Progenitor cell of endocrine pancreas (in vitro differentiated cells): ENCODE data around the gene TP53TG5. TPM values are rescaled to one million over a fixed set of nuclear protein-coding genes. Genes with fewer than 3 reads are reported as not detected.

ENCODE experiments used
- DNase-seq: peaks from one replicate; pipeline ENCODE4 v3.0.0; 2021; ENCODE audit warnings: low spot score; ENCODE audit not compliant: unreplicated experiment
- H3K27ac Mint-ChIP-seq: 2 replicates; pipeline ENCODE4 v1.8.0; 2021; ENCODE audit warnings: mild to moderate bottlenecking, moderate library complexity, mixed read lengths
- H3K27me3 Mint-ChIP-seq: 2 replicates; pipeline ENCODE4 v1.8.0; 2021; ENCODE audit warnings: mixed read lengths
- H3K36me3 Mint-ChIP-seq: 2 replicates; pipeline ENCODE4 v1.8.0; 2022; ENCODE audit warnings: mixed read lengths; ENCODE audit not compliant: insufficient read depth
- H3K4me1 Mint-ChIP-seq: 2 replicates; pipeline ENCODE4 v1.8.0; 2021; ENCODE audit warnings: low read depth, mixed read lengths
- H3K4me3 Mint-ChIP-seq: 2 replicates; pipeline ENCODE4 v1.8.0; 2021; ENCODE audit warnings: low read depth, mild to moderate bottlenecking, moderate library complexity, mixed read lengths
- H3K9me3 Mint-ChIP-seq: 2 replicates; pipeline ENCODE4 v1.8.0; 2021; ENCODE audit warnings: low read depth, mixed read lengths
- total RNA-seq: library from RNA; stranded (reverse); gene quantifications from 2 replicates; pipeline ENCODE4 v1.2.1, GENCODE V29; 2021
- TF ChIP-seq, protein P1 (sequence below): fragments of 200-600 bp; sonication (generic); IDR thresholded peaks from one replicate; pipeline ENCODE4 v1.5.0; 2021; ENCODE audit warnings: antibody characterized with exemption, mild to moderate bottlenecking; ENCODE audit not compliant: unreplicated experiment

Gene TP53TG5
- total RNA-seq, 1 donor from 2014 or later: not detected

DNA sequence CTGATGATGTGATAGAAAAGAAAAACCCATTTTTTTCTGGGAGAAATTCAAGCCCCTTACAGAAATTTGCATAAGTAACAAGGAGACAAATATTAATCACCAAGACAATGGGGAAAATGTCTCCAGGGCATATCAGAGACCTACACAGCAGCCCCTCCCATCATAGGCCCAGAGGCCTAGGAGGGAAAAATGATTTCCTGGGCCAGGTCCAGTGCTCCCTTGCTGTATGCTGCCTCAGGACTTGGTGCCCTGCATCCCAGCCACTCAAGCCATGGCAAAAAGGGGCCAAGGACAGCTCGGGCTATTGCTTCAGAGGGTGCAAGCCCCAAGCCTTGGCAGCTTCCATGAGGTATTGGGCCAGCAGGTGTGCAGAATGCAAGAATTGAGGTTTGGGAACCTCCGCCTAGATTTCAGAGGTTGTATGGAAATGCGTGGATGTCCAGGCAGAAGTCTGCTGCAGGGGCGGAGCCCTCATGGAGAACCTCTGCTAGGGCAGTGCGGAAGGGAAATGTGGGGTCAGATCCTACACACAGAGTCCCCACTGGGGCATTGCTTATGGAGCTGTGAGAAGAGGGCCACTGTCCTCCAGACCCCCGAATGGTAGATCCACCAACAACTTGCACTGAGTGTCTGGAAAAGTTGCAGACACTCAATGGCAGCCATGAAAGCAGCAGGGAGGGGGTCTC lies 22.4 kb upstream of the TP53TG5 start:
- DNase-seq: no peak
- Mint-ChIP-seq H3K36me3 (peaks cover 26% of the 10 kb centered on the region), H3K9me3 (peaks cover 27% of the 10 kb centered on the region), H3K27me3 (peaks cover 4% of the 10 kb centered on the region), H3K4me3 (no peak overlapping the region), H3K27ac (no peak overlapping the region), H3K4me1 (peaks cover 4% of the 10 kb centered on the region)
- TF ChIP-seq, protein P1, sequence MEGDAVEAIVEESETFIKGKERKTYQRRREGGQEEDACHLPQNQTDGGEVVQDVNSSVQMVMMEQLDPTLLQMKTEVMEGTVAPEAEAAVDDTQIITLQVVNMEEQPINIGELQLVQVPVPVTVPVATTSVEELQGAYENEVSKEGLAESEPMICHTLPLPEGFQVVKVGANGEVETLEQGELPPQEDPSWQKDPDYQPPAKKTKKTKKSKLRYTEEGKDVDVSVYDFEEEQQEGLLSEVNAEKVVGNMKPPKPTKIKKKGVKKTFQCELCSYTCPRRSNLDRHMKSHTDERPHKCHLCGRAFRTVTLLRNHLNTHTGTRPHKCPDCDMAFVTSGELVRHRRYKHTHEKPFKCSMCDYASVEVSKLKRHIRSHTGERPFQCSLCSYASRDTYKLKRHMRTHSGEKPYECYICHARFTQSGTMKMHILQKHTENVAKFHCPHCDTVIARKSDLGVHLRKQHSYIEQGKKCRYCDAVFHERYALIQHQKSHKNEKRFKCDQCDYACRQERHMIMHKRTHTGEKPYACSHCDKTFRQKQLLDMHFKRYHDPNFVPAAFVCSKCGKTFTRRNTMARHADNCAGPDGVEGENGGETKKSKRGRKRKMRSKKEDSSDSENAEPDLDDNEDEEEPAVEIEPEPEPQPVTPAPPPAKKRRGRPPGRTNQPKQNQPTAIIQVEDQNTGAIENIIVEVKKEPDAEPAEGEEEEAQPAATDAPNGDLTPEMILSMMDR: no peak

DNA sequence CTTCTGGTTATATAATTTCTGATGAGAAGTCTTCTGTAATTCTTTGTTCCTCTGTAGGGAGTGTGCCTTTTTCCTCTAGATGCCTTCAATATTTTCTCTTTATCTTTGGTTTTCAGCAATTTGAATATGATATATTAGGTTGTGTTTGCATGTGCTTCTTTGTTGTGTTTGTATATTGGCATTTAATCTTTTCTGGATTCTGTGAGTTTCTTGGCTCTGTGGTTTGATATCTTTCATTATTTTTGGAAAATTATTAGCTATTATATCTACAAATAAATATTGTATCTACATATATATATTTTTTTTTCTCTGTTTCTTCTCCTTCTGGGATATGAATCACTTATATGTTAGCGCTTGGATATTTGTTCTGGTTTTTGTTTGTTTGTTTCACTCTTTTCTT lies 20.9 kb upstream of the TP53TG5 start:
- peaks cover 27% of the 10 kb centered on the region for H3K9me3 Mint-ChIP-seq
- H3K27ac Mint-ChIP-seq: no peak overlapping the region
- no peak overlapping the region for H3K4me3 Mint-ChIP-seq
- DNase-seq: no peak
- H3K36me3 Mint-ChIP-seq: peaks cover 26% of the 10 kb centered on the region
- H3K4me1 Mint-ChIP-seq: no peaks in the 10 kb centered on the region
- TF ChIP-seq, protein P1: no peak
- H3K27me3 Mint-ChIP-seq: no peaks in the 10 kb centered on the region

DNA sequence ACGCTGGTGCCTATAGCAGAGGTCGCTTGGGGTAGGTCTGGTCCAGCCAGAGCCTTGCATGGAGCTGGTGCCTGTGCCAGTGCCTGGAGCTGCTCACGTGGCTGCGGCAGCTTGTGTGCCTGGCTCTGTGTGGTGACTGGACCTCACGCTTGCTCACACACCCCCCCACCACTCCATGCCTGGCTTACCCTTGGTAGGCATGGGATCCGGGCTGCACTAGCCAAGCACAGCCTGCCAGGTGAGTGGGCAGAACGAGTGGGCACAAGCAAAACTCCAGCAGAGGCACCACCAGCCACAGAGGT lies 16.9 kb upstream of the TP53TG5 start:
- H3K4me1 Mint-ChIP-seq: no peaks in the 10 kb centered on the region

GRCh38 chr20:45394221-45395113 lies 16.3 kb upstream of the TP53TG5 start:
- Mint-ChIP-seq H3K27me3 (no peaks in the 10 kb centered on the region), H3K4me3 (no peak overlapping the region), H3K36me3 (peaks cover 6% of the 10 kb centered on the region)

More for the DNA sequence above, 16.9 kb upstream of the TP53TG5 start:
- TF ChIP-seq, protein P1: no peak
- H3K4me3 Mint-ChIP-seq: no peak overlapping the region
- H3K27me3 Mint-ChIP-seq: no peaks in the 10 kb centered on the region
- H3K36me3 Mint-ChIP-seq: peaks cover 12% of the 10 kb centered on the region
- DNase-seq: no peak
- peaks cover 17% of the 10 kb centered on the region for H3K9me3 Mint-ChIP-seq
- no peak overlapping the region for H3K27ac Mint-ChIP-seq

GRCh38 chr20:45392733-45393132 lies 14.6 kb upstream of the TP53TG5 start:
- no peaks in the 10 kb centered on the region for H3K4me1 Mint-ChIP-seq
- H3K36me3 Mint-ChIP-seq: peaks cover 1% of the 10 kb centered on the region
- no peak overlapping the region for H3K27ac Mint-ChIP-seq
- H3K27me3 Mint-ChIP-seq: no peaks in the 10 kb centered on the region
- H3K9me3 Mint-ChIP-seq: no peaks in the 10 kb centered on the region
- H3K4me3 Mint-ChIP-seq: no peak overlapping the region
- TF ChIP-seq, protein P1: no peak
- no peak for DNase-seq

More at GRCh38 chr20:45394221-45395113, 16.3 kb upstream of the TP53TG5 start:
- TF ChIP-seq, protein P1: no peak
- H3K27ac Mint-ChIP-seq: no peak overlapping the region
- no peaks in the 10 kb centered on the region for H3K4me1 Mint-ChIP-seq
- H3K9me3 Mint-ChIP-seq: peaks cover 11% of the 10 kb centered on the region
- no peak for DNase-seq
